ENCODE results near the gene RTRAF. TPM values are rescaled to one million over a fixed set of nuclear protein-coding genes. Genes with fewer than 3 reads are reported as not detected.

The RTRAF gene
- total RNA-seq, 2 donors from 2014 or later: 75.4 to 80.7 TPM

GRCh38 chr14:52058341-52058740 lies 69.0 kb downstream of the RTRAF start:
- Histone ChIP-seq H3K4me1 (peaks cover 0 to 73% of the 10 kb centered on the region in 2 donors), H3K27me3 (no peaks in the 10 kb centered on the region), H3K9me3 (no peaks in the 10 kb centered on the region), H3K4me3 (no peak overlapping the region), H3K36me3 (peaks cover 7% of the 10 kb centered on the region), H3K27ac (peak overlapping the region; percentile 33 to 71)
- TF ChIP-seq CTCF (IDR thresholded peaks at IDR 0.05): no peak
- DNase-seq (ENCODE audit: low spot score): no peak

- Histone ChIP-seq H3K9me3 (no peaks in the 10 kb centered on the region), H3K4me3 (no peak overlapping the region), H3K27me3 (no peaks in the 10 kb centered on the region), H3K36me3 (peaks cover 7% of the 10 kb centered on the region), H3K27ac (peak overlapping the region; percentile 57 to 71), H3K4me1 (peaks cover 0 to 67% of the 10 kb centered on the region in 2 donors)
- no peak for TF ChIP-seq CTCF (IDR thresholded peaks at IDR 0.05)
- DNase-seq (ENCODE audit: low spot score): no peak
Measured at GRCh38 chr14:52059649-52060048, 70.3 kb downstream of the RTRAF start.

DNA sequence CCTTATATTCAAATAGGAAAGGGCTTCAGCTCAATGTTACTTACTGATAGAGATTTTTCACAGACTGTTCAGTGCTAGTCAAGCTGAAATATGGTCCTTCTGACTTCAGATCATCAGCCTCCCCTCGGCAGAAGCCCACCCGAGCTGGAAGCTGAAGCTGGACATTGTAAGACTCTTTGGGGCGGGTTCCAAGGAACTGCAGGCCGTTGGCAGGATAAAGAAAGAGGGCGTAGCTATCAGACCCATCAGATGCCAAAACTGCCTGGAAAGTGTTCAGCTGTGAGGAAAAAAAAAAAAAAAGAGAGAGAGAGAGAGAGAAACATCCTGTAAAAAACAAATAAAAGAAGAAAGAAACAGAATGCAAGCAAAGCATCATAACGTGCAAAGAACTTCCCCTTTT lies 70.7 kb downstream of the RTRAF start:
- H3K9me3 ChIP-seq: no peaks in the 10 kb centered on the region
- H3K4me3 ChIP-seq: no peak overlapping the region
- peaks cover 7% of the 10 kb centered on the region for H3K36me3 ChIP-seq
- peaks cover 0 to 63% of the 10 kb centered on the region in 2 donors for H3K4me1 ChIP-seq
- H3K27ac ChIP-seq: peak overlapping the region; percentile 57 to 71
- no peak for TF ChIP-seq CTCF (IDR thresholded peaks at IDR 0.05)
- H3K27me3 ChIP-seq: no peaks in the 10 kb centered on the region
- no peak for DNase-seq (ENCODE audit: low spot score)

Other genes with a start within 250 kb of the RTRAF start
- gene GNG2, start 128.9 kb upstream of the RTRAF start, total RNA-seq: 1 to 10 TPM; 5.9 to 6.3 TPM
- 10 to 100 TPM; 23.0 to 41.2 TPM for gene NID2, start 79.5 kb downstream of the RTRAF start, total RNA-seq

All from right atrium auricular region (tissue), 2 donors.